ENCODE measurements around the gene NUP160. TPM values are rescaled to one million over a fixed set of nuclear protein-coding genes. Genes with fewer than 3 reads are reported as not detected.
"Not testable (repeated sequence)": the region's sequence is repeated elsewhere in the genome, so short reads cannot be mapped to it uniquely, and the experiment has no call there.

Gene NUP160
- total RNA-seq, 1 donor from 2014 or later = 40.4 TPM

DNA sequence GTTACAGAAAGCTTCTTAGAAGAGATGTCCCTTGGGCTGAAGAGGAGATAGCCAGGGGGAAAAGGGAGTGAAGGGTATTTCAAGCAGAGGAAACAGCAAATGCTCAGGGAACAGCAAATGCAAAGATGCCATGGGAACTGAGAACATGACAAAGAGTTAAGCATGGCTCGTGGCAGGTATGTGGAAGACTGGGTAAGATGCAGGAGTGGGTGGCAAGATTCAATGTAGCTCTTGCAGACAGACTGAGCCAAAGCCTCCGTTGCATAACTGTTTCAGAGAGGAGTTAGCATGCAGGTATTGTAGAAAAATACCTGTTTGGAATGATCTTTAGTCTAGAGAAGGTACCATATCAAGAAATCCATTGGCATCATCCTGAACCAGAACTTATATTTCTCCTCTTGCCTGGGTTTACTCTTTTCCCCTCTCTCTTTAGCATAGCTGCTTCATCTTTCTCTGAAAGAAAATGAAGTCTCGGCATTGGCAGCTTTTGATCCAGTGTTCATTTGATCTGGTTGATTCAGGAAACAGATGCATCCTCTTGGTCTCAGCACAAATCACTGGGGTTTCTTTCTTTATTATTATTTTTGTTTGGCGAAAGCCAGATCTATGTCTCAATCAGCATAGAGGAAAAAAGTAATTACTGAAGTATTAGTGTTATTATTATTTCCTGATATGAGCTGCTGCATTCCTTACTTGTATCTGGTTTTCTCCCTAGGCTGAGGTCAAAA, 41.7 kb upstream of the NUP160 start:
- TF ChIP-seq, protein P1, sequence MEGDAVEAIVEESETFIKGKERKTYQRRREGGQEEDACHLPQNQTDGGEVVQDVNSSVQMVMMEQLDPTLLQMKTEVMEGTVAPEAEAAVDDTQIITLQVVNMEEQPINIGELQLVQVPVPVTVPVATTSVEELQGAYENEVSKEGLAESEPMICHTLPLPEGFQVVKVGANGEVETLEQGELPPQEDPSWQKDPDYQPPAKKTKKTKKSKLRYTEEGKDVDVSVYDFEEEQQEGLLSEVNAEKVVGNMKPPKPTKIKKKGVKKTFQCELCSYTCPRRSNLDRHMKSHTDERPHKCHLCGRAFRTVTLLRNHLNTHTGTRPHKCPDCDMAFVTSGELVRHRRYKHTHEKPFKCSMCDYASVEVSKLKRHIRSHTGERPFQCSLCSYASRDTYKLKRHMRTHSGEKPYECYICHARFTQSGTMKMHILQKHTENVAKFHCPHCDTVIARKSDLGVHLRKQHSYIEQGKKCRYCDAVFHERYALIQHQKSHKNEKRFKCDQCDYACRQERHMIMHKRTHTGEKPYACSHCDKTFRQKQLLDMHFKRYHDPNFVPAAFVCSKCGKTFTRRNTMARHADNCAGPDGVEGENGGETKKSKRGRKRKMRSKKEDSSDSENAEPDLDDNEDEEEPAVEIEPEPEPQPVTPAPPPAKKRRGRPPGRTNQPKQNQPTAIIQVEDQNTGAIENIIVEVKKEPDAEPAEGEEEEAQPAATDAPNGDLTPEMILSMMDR (IDR thresholded peaks at IDR 0.05) = no peak
- H3K27ac ChIP-seq = no peak overlapping the region
- H3K4me1 ChIP-seq = peaks cover 15% of the 10 kb centered on the region
- DNase-seq = no peak
- intact Hi-C loops (cut with DNase I) = no loop called here
- no peak for ATAC-seq
- H3K4me3 ChIP-seq = no peak overlapping the region
- no peaks in the 10 kb centered on the region for H3K9me3 ChIP-seq
- no peaks in the 10 kb centered on the region for H3K27me3 ChIP-seq
- no peaks in the 10 kb centered on the region for H3K36me3 ChIP-seq

DNA sequence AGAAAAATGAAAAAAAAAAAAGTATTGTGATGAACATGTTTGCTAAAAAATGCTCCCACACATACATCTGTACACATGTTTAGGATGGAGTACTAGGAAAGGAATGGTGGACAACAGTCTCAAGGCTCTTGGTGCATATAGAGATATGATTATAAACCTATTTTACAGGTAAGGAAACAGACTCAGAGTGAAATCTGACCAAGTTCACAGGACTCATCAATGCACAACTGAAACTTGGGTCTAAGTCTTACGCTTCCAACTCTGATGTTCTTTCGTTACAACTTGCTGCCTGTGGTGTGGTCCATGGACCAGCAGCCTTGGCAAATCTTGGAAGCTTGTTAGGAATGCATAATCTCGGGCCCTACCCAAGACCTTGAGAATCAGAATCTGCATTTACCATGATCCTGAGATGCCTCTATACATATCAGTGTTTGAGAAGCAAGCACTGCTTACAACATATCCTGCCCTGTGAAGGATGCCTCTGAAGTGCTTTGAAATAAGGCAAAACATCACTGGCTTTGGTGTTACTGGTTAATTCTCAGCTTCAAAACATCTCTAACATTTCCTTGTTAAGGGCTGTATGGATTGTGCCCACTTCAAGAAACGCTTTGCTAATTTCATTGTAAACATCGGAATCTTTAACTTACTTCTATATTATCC, 39.9 kb upstream of the NUP160 start:
- no peak for ATAC-seq

DNA sequence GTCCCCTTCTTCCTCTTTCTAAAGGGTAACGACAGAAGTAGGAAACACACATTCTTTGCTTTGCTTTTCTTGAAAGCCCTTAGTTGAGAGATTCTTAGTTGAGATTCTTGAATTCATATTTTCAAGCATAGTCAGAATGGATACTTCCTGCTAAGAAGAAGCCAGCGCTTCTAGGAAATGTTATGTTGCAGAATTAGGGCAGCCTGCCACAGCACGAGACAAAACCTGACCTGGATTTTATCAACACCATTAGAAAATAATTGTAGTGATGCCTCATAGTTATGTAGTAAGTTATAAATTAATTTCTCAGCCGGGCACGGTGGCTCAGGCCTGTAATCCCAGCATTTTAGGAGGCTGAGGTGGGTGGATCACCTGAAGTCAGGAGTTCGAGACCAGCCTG, 37.9 kb upstream of the NUP160 start:
- intact Hi-C loops (cut with DNase I) = no loop called here
- ATAC-seq = peak; percentile 81
- peak overlapping the region; percentile 59 for H3K27ac ChIP-seq
- peaks cover 15% of the 10 kb centered on the region for H3K4me1 ChIP-seq
- TF ChIP-seq, protein P1 (IDR thresholded peaks at IDR 0.05) = no peak
- H3K4me3 ChIP-seq = no peak overlapping the region
- no peak for DNase-seq
- H3K9me3 ChIP-seq = no peaks in the 10 kb centered on the region
- no peaks in the 10 kb centered on the region for H3K27me3 ChIP-seq
- no peaks in the 10 kb centered on the region for H3K36me3 ChIP-seq

More for the DNA sequence above, 39.9 kb upstream of the NUP160 start:
- no peaks in the 10 kb centered on the region for H3K27me3 ChIP-seq
- H3K9me3 ChIP-seq = no peaks in the 10 kb centered on the region
- intact Hi-C loops (cut with DNase I) = no loop called here
- no peak overlapping the region for H3K4me3 ChIP-seq
- peaks cover 15% of the 10 kb centered on the region for H3K4me1 ChIP-seq
- no peaks in the 10 kb centered on the region for H3K36me3 ChIP-seq
- H3K27ac ChIP-seq = no peak overlapping the region
- TF ChIP-seq, protein P1 (IDR thresholded peaks at IDR 0.05) = no peak
- no peak for DNase-seq

DNA sequence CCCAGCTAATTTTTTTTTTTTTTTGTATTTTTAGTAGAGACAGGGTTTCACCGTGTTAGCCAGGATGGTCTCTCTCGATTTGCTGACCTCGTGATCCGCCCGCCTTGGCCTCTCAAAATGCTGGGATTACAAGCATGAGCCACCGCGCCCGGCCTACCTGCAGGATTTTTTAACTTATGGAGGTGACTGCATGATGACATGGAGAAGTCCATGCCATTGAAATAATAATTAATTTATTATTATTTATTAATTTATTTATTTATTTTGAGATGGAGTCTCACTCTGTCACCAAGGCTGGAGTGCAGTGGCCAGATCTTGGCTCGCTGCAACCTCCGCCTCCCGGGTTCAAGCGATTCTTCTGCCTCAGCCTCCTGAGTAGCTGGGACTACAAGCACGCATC, 34.3 kb upstream of the NUP160 start:
- H3K36me3 ChIP-seq; H3K9me3 ChIP-seq; H3K27me3 ChIP-seq; H3K4me3 ChIP-seq; H3K27ac ChIP-seq; intact Hi-C loops (cut with DNase I); ATAC-seq; DNase-seq: not testable (repeated sequence)
- peaks cover 15% of the 10 kb centered on the region for H3K4me1 ChIP-seq

DNA sequence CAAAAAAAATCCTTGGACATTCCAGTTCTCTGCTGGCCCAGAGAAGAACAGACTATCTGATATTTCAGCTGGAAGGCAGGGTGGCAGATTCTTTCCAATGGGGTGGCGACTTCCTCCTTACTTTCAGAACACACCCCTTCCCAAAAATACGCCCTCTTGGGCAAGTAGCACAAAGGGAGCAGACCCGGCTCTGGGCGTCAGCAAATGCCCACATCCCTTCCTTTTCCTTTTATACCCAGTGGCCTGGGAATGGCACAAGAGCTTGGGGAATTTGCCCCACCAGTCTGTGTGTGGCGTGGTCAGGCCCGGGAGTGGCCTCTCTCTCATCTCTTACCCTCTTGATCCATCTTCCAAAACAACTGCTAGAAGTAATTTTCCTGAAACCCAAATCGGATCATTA, 33.0 kb upstream of the NUP160 start:
- no peak for DNase-seq
- H3K27ac ChIP-seq = no peak overlapping the region
- no peaks in the 10 kb centered on the region for H3K27me3 ChIP-seq
- intact Hi-C loops (cut with DNase I) = no loop called here
- TF ChIP-seq, protein P1 (IDR thresholded peaks at IDR 0.05) = no peak
- peak; percentile 81 for ATAC-seq
- no peak overlapping the region for H3K4me3 ChIP-seq
- H3K9me3 ChIP-seq = peaks cover 3% of the 10 kb centered on the region
- no peaks in the 10 kb centered on the region for H3K36me3 ChIP-seq
- H3K4me1 ChIP-seq = peaks cover 10% of the 10 kb centered on the region
